Epithelial cell of proximal tubule (primary cell): ENCODE data around the gene BACH2. TPM values are rescaled to one million over a fixed set of nuclear protein-coding genes. Genes with fewer than 3 reads are reported as not detected.

Source experiments
- DNase-seq: peaks from one replicate; pipeline ENCODE4 v3.0.0-alpha.2; 2011; ENCODE audit warnings: low read depth
- H3K4me3 ChIP-seq: 2 replicates; pipeline ENCODE4 v1.5.1; 2011; ENCODE audit warnings: low read depth, mild to moderate bottlenecking, low read length
- total RNA-seq: library from RNA; depleted of rRNA; stranded (reverse); fragments of >200 nt; gene quantifications from 2 replicates; pipeline ENCODE4 v1.2.3, GENCODE V29; 2015
- TF ChIP-seq, protein P1 (sequence below): conservative IDR thresholded peaks from 2 replicates; pipeline ENCODE4 v1.5.1; 2012; ENCODE audit warnings: low read depth, mild to moderate bottlenecking, low read length

BACH2 gene
- total RNA-seq, 1 donor from 2014 or later = 0.69 TPM

DNA sequence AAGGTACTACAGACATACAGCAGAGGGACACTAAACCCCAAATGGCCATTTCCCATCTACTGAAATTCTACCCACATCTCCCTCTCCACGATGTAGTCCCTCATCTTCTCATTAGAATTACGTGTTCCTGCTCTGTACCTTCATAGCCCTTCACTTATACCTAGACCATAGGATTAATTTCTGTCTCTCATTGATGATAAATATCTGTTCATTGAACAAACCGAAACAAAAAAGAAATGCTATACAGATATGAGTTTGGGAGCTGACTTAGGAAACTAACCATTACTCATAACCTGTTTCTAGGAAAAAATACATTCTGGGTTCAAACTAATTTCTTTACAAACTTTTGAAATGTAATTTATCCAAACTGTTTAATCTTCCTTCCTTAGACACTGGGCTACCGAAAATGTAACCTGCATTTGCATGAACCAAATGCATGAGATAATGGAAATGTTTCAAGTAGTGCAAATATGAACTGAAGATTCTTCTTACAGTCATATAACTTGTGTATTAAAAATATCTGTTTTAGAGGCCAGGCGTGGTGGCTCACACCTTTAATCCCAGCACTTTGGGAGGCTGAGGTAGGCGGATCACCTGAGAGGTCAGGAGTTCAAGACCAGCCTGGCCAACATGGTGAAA is 317.0 kb downstream of the BACH2 start:
- TF ChIP-seq, protein P1, sequence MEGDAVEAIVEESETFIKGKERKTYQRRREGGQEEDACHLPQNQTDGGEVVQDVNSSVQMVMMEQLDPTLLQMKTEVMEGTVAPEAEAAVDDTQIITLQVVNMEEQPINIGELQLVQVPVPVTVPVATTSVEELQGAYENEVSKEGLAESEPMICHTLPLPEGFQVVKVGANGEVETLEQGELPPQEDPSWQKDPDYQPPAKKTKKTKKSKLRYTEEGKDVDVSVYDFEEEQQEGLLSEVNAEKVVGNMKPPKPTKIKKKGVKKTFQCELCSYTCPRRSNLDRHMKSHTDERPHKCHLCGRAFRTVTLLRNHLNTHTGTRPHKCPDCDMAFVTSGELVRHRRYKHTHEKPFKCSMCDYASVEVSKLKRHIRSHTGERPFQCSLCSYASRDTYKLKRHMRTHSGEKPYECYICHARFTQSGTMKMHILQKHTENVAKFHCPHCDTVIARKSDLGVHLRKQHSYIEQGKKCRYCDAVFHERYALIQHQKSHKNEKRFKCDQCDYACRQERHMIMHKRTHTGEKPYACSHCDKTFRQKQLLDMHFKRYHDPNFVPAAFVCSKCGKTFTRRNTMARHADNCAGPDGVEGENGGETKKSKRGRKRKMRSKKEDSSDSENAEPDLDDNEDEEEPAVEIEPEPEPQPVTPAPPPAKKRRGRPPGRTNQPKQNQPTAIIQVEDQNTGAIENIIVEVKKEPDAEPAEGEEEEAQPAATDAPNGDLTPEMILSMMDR = no peak
- H3K4me3 ChIP-seq = no peak overlapping the region
- no peak for DNase-seq

DNA sequence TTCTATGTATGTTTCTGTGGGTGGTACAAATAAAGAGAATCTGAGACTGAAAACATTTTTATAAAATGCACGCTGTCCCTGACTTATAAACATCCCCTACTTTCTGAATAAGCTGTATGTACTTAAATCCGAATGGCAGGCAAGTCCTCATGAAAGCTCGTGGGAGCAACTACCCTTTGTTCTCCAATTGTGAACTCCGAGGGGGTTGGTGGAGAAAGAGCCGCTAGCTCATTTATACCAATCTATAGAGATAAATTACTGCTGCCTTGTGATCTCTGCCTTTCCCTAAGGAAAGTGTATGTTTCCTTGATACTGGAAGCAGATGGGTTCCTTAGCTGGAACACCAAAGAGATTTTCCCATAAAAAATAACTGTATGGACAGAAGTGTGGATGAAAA is 317.9 kb downstream of the BACH2 start:
- TF ChIP-seq, protein P1 = no peak
- H3K4me3 ChIP-seq = no peak overlapping the region
- DNase-seq = no peak

DNA sequence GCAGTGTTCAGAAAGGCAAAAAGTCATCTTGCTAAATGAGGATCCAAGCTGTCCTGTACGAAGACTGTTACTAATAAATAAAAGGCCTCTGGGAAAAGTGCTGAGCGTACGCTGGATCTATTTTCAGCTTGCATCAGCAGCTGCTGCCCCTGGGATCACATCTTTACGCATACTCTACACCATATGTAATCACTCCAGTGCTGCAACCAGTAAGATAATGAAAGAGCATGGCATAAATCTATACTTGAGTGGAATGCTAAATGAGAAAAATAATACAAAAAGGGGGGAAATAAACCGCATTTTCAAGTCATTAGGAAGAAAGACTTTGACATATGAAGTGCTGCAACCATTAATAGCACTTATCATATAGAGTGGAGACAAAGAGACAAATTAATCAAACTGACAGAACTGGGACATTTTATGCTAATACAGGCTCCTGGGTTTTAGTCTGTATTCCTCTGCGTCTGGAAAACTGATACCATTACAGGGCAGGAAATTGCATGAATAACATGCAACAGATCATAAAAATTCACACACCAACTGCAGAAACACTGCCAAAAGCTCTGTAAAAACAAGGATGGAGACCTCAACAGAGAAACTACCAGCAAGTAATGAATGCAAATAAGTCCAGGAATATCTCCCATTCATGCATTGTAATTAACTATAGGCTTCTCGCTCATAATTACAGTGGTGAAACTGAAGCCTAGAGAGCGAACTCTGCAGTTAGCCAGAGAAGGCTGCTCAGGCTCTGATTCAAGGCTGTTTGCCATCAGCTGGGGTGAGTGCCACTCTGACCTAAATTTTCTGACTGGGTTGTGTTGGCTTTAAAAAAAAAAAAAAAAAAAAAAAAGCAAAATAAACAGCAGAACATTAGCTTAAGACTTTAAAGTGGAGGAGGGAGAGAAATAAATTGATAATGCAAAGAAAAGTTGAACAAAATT is 318.6 kb downstream of the BACH2 start:
- H3K4me3 ChIP-seq = no peak overlapping the region
- TF ChIP-seq, protein P1 = no peak
- no peak for DNase-seq

DNA sequence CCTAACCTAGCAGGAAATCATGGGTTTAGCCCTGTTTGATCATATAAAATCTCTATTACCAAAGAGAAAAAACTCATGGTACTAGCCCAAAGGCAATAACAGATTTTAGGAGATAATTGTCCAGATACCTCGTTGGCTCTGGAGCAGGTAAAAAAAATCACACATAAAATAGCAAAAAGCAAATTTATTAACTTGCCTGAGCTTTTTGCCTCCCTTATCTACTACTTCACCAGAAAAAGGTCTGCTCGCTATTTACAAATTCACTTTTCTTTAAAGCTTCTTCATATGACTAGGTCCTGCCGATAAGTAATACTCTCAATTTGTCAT is 320.0 kb downstream of the BACH2 start:
- no peak for DNase-seq
- TF ChIP-seq, protein P1 = no peak
- H3K4me3 ChIP-seq = peak overlapping the region; percentile 39

DNA sequence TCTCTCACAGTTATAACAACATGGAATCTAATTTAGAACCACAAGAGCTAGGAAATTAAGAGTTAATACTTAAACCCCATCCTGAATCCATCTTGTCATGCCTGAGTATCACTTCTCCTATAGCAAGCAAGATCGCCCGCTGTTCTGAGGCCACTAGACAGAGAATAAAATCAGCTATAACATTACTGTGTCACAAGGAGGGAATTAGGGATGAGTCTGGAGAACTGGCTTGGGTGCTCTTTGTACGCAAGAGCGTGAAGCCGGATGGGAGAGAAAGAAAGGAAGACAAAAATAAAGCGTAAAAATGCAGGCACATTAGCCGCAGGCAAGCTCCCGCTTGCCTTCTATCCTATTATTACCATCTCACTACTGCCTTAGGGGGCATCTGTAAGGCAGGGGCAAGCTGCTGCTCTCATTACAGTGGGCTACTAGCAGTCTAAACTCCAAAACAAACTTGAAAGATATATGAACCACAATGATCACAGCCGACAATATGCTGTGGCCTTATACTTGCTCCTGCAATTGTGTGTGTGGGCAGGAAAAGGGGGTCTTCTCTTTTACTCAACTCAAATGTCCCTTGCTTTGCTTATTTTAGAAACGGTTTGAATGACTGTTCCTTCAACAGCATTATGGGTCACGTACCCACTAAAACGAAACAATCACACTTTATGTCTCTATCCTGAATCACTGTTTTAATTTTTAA is 320.5 kb downstream of the BACH2 start:
- DNase-seq = no peak
- TF ChIP-seq, protein P1 = no peak
- peak overlapping the region; percentile 39 for H3K4me3 ChIP-seq

DNA sequence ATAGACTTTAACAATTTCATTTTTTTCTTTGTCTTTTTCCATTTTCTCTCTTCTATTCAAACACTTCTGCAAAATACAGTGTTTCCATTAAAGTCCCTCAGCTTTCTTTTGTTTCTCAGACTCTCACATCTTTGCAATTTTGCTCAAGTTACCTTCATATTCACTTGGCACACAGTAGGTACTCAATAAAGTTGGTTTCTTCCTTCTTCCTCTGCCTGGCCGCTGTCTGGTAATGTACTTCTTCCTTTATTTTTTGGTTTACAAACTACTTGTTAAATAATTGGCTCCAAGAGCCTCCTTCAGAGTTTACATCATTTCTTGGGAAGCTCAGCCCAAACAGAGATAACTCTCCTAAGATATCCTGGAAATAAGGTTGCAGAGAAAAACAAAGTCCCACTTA is 321.3 kb downstream of the BACH2 start:
- H3K4me3 ChIP-seq = no peak overlapping the region
- DNase-seq = no peak
- TF ChIP-seq, protein P1 = no peak
